SK-N-SH treated with all-trans-retinoic acid at 6 μM for 48 hours (cell line): ENCODE measurements around the gene OMD.

Experiments used
- ATAC-seq: fragments of 200-7000 bp; cut with Tn5 transposase; 3 replicates; pipeline ENCODE4 v1.9.1; 2020; ENCODE audit warnings: mild to moderate bottlenecking, moderate library complexity
- ARNTL ChIP-seq: fragments of 450-650 bp; formaldehyde crosslinking; IDR thresholded peaks from 2 replicates; pipeline ENCODE4 v1.5.0; 2020; ENCODE audit warnings: low read depth, mild to moderate bottlenecking, moderate library complexity, borderline replicate concordance
- CSDC2 ChIP-seq: fragments of 250-450 bp; sonication (Bioruptor Pico); IDR thresholded peaks from 2 replicates; pipeline ENCODE4 v1.5.0; 2020; ENCODE audit warnings: mild to moderate bottlenecking, moderate library complexity
- OSR1 ChIP-seq: fragments of 250-450 bp; sonication (Bioruptor Pico); IDR thresholded peaks from 2 replicates; pipeline ENCODE4 v1.8.0; 2022; ENCODE audit warnings: moderate library complexity, mild to moderate bottlenecking, inconsistent platforms
- PPARA ChIP-seq: fragments of 250-450 bp; sonication (Bioruptor Pico); IDR thresholded peaks from 2 replicates; pipeline ENCODE4 v1.5.0; 2020; ENCODE audit warnings: mild to moderate bottlenecking, borderline replicate concordance
- RARB ChIP-seq: fragments of 250-450 bp; sonication (Bioruptor Pico); IDR thresholded peaks from 2 replicates; pipeline ENCODE4 v1.8.0; 2021; ENCODE audit warnings: mild to moderate bottlenecking, moderate library complexity
- TOX ChIP-seq: fragments of 250-450 bp; sonication (Bioruptor Pico); IDR thresholded peaks from 2 replicates; pipeline ENCODE4 v1.8.0; 2021; ENCODE audit warnings: mild to moderate bottlenecking, moderate library complexity, borderline replicate concordance
- ZC3H10 ChIP-seq: fragments of 250-450 bp; sonication (Bioruptor Pico); IDR thresholded peaks from 2 replicates; pipeline ENCODE4 v1.5.1; 2021; ENCODE audit warnings: mild to moderate bottlenecking, moderate library complexity
- ZFP3 ChIP-seq: fragments of 250-450 bp; sonication (Bioruptor Pico); IDR thresholded peaks from 2 replicates; pipeline ENCODE4 v1.5.0; 2020; ENCODE audit warnings: mild to moderate bottlenecking, moderate library complexity
- ZFP30 ChIP-seq: fragments of 450-650 bp; formaldehyde crosslinking; IDR thresholded peaks from 2 replicates; pipeline ENCODE4 v1.5.0; 2022; ENCODE audit warnings: mild to moderate bottlenecking, moderate library complexity
- ZNF565 ChIP-seq: fragments of 450-650 bp; formaldehyde crosslinking; conservative IDR thresholded peaks from 2 replicates; pipeline ENCODE4 v1.5.0; 2020; ENCODE audit warnings: low read depth, mild to moderate bottlenecking, moderate library complexity
- ZNF70 ChIP-seq: fragments of 450-650 bp; formaldehyde crosslinking; IDR thresholded peaks from 2 replicates; pipeline ENCODE4 v1.5.0; 2020; ENCODE audit warnings: mild to moderate bottlenecking, moderate library complexity
- TF ChIP-seq, protein P1 (sequence below): fragments of 250-450 bp; sonication (Bioruptor Pico); IDR thresholded peaks from 2 replicates; pipeline ENCODE4 v1.5.0; 2020; ENCODE audit warnings: mild to moderate bottlenecking, moderate library complexity
- TF ChIP-seq, protein P2 (sequence below): fragments of 250-450 bp; sonication (Bioruptor Pico); IDR thresholded peaks from 2 replicates; pipeline ENCODE4 v1.8.0; 2020; ENCODE audit warnings: mild to moderate bottlenecking, moderate library complexity, borderline replicate concordance
- TF ChIP-seq, protein P3 (sequence below): fragments of 250-450 bp; sonication (Bioruptor Pico); IDR thresholded peaks from 2 replicates; pipeline ENCODE4 v1.8.0; 2021; ENCODE audit warnings: low read depth, mild to moderate bottlenecking, moderate library complexity, borderline replicate concordance
- TF ChIP-seq, protein P4 (sequence below): fragments of 250-450 bp; sonication (Bioruptor Pico); IDR thresholded peaks from 2 replicates; pipeline ENCODE4 v1.5.1; 2021; ENCODE audit warnings: mild to moderate bottlenecking, moderate library complexity

Gene OMD

DNA sequence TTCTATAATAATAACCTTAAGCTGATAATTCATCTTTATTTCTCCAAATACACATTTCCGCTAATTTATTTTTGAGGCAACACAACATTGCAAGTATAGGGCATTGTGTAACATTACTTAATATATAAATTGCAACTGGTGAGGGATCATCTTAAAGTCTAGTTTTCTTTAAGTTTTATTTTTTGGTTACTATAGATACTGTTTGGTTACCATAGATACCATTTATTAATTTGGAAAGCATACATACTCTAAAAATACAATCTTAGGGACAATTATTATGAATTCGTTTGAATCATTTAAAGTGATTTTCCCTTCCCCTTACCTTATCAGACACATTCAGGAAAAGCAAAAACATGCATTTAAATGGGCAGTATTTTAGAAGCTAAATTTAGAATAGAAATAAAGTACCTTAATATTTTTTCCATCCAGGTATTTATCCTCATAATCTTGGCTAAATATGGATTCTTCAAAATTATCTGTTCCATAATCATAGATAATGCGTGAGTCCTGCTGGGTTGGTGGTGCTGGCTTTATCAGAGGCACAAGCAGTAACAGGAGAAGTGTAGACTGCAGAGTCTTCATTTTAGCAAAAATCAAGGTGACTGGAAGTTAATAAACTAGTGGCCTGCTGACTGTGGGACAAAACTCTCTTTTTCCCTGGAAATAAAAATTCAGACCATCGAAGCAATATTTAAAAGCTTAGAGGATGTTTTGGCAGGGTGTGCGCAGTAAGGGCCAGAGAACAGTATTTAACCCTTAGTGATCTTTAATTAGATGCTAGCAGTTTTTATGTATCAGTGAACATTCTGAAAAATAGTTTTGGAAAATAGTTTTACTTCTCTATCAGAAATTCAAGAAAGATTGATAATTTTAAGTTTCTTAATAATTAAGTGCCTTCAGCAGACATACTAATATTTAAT is 21.2 kb downstream of the OMD start:
- TF ChIP-seq ARNTL (CRISPR knock-in tag), result no peak
- TF ChIP-seq, protein P1, sequence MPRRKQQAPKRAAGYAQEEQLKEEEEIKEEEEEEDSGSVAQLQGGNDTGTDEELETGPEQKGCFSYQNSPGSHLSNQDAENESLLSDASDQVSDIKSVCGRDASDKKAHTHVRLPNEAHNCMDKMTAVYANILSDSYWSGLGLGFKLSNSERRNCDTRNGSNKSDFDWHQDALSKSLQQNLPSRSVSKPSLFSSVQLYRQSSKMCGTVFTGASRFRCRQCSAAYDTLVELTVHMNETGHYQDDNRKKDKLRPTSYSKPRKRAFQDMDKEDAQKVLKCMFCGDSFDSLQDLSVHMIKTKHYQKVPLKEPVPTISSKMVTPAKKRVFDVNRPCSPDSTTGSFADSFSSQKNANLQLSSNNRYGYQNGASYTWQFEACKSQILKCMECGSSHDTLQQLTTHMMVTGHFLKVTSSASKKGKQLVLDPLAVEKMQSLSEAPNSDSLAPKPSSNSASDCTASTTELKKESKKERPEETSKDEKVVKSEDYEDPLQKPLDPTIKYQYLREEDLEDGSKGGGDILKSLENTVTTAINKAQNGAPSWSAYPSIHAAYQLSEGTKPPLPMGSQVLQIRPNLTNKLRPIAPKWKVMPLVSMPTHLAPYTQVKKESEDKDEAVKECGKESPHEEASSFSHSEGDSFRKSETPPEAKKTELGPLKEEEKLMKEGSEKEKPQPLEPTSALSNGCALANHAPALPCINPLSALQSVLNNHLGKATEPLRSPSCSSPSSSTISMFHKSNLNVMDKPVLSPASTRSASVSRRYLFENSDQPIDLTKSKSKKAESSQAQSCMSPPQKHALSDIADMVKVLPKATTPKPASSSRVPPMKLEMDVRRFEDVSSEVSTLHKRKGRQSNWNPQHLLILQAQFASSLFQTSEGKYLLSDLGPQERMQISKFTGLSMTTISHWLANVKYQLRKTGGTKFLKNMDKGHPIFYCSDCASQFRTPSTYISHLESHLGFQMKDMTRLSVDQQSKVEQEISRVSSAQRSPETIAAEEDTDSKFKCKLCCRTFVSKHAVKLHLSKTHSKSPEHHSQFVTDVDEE (CRISPR knock-in tag), result no peak
- TF ChIP-seq ZNF70 (CRISPR knock-in tag), result no peak
- TF ChIP-seq, protein P2, sequence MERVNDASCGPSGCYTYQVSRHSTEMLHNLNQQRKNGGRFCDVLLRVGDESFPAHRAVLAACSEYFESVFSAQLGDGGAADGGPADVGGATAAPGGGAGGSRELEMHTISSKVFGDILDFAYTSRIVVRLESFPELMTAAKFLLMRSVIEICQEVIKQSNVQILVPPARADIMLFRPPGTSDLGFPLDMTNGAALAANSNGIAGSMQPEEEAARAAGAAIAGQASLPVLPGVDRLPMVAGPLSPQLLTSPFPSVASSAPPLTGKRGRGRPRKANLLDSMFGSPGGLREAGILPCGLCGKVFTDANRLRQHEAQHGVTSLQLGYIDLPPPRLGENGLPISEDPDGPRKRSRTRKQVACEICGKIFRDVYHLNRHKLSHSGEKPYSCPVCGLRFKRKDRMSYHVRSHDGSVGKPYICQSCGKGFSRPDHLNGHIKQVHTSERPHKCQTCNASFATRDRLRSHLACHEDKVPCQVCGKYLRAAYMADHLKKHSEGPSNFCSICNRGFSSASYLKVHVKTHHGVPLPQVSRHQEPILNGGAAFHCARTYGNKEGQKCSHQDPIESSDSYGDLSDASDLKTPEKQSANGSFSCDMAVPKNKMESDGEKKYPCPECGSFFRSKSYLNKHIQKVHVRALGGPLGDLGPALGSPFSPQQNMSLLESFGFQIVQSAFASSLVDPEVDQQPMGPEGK (CRISPR knock-in tag), result no peak
- TF ChIP-seq, protein P3, sequence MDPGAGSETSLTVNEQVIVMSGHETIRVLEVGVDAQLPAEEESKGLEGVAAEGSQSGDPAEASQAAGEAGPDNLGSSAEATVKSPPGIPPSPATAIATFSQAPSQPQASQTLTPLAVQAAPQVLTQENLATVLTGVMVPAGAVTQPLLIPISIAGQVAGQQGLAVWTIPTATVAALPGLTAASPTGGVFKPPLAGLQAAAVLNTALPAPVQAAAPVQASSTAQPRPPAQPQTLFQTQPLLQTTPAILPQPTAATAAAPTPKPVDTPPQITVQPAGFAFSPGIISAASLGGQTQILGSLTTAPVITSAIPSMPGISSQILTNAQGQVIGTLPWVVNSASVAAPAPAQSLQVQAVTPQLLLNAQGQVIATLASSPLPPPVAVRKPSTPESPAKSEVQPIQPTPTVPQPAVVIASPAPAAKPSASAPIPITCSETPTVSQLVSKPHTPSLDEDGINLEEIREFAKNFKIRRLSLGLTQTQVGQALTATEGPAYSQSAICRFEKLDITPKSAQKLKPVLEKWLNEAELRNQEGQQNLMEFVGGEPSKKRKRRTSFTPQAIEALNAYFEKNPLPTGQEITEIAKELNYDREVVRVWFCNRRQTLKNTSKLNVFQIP, result no peak
- no peak for TF ChIP-seq ZC3H10 (CRISPR knock-in tag)
- ATAC-seq, result no peak

DNA sequence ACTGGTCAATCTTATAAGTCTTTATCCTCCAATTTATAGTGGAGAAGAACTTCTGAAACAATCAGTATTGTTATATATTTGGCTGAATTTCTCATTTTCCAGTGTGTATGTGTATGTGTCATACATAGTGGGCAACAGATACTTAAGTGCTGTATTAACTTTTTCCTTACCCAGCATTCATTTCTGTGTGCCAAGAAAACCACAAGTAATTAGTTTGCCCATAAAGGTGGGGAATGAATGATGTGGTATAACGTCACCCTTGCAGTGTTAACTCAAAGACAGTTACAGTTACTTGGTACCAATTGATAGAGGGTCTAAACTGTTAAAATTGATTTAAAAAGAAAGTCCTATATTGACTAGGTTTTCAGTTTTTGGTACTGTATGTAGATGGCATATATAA is 21.9 kb downstream of the OMD start:
- ATAC-seq, result no peak
- TF ChIP-seq CSDC2 (CRISPR knock-in tag), result no peak
- TF ChIP-seq, protein P4, sequence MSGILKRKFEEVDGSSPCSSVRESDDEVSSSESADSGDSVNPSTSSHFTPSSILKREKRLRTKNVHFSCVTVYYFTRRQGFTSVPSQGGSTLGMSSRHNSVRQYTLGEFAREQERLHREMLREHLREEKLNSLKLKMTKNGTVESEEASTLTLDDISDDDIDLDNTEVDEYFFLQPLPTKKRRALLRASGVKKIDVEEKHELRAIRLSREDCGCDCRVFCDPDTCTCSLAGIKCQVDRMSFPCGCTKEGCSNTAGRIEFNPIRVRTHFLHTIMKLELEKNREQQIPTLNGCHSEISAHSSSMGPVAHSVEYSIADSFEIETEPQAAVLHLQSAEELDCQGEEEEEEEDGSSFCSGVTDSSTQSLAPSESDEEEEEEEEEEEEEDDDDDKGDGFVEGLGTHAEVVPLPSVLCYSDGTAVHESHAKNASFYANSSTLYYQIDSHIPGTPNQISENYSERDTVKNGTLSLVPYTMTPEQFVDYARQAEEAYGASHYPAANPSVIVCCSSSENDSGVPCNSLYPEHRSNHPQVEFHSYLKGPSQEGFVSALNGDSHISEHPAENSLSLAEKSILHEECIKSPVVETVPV, result no peak
- no peak for TF ChIP-seq ZFP30 (CRISPR knock-in tag)
- TF ChIP-seq ZNF565 (CRISPR knock-in tag), result no peak
- TF ChIP-seq ZC3H10 (CRISPR knock-in tag), result no peak
- no peak for TF ChIP-seq ZNF70 (CRISPR knock-in tag)
- TF ChIP-seq TOX (CRISPR knock-in tag), result no peak
- TF ChIP-seq RARB (CRISPR knock-in tag), result no peak
- TF ChIP-seq, protein P2 (CRISPR knock-in tag), result no peak
- no peak for TF ChIP-seq PPARA (CRISPR knock-in tag)
- TF ChIP-seq, protein P1 (CRISPR knock-in tag), result no peak
- TF ChIP-seq OSR1 (CRISPR knock-in tag), result no peak
- no peak for TF ChIP-seq ZFP3
- TF ChIP-seq, all 23 proteins: peak for 0
